ENCODE data around the gene ECE2. TPM values are rescaled to one million over a fixed set of nuclear protein-coding genes. Genes with fewer than 3 reads are reported as not detected.
A peak's percentile ranks its signal among the peaks of the same experiment; 100 is the strongest.

Gene ECE2
- total RNA-seq, 1 experiment from 2014 or later: 0.46 TPM

DNA sequence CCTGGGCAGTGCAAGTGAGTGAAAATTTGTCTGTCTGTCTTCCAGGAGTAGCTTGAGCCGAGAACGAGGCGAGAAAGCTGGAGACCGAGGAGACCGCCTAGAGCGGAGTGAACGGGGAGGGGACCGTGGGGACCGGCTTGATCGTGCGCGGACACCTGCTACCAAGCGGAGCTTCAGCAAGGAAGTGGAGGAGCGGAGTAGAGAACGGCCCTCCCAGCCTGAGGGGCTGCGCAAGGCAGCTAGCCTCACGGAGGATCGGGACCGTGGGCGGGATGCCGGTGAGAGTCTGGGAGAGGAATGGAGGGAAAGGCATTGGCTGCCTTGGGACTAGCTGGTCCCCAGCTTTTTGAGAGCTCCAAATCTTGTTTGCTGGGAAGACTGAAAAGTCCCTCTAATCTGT is 51.3 kb downstream of the ECE2 start:
- POLR2A ChIA-PET: no interaction called here
- H3K27ac Mint-ChIP-seq: no peak overlapping the region
- H3K27me3 Mint-ChIP-seq (ENCODE audit: low read depth): no peaks in the 10 kb centered on the region
- H3K4me3 Mint-ChIP-seq: no peak overlapping the region
- ATAC-seq (no peak), DNase-seq (ENCODE audit: low spot score) (no peak)
- no peak for TF ChIP-seq SP1 (CRISPR knock-in tag; conservative IDR thresholded peaks at IDR 0.05)
- TF ChIP-seq, protein P1, sequence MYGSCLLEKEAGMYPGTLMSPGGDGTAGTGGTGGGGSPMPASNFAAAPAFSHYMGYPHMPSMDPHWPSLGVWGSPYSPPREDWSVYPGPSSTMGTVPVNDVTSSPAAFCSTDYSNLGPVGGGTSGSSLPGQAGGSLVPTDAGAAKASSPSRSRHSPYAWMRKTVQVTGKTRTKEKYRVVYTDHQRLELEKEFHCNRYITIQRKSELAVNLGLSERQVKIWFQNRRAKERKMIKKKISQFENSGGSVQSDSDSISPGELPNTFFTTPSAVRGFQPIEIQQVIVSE (CRISPR knock-in tag; IDR thresholded peaks at IDR 0.05; ENCODE audit: borderline replicate concordance): no peak
- no peak for TF ChIP-seq KAT7 (CRISPR knock-in tag; IDR thresholded peaks at IDR 0.05; ENCODE audit: borderline replicate concordance)
- TF ChIP-seq, protein P2, sequence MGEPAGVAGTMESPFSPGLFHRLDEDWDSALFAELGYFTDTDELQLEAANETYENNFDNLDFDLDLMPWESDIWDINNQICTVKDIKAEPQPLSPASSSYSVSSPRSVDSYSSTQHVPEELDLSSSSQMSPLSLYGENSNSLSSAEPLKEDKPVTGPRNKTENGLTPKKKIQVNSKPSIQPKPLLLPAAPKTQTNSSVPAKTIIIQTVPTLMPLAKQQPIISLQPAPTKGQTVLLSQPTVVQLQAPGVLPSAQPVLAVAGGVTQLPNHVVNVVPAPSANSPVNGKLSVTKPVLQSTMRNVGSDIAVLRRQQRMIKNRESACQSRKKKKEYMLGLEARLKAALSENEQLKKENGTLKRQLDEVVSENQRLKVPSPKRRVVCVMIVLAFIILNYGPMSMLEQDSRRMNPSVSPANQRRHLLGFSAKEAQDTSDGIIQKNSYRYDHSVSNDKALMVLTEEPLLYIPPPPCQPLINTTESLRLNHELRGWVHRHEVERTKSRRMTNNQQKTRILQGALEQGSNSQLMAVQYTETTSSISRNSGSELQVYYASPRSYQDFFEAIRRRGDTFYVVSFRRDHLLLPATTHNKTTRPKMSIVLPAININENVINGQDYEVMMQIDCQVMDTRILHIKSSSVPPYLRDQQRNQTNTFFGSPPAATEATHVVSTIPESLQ (CRISPR knock-in tag; IDR thresholded peaks at IDR 0.05): no peak
- TF ChIP-seq, protein P3, sequence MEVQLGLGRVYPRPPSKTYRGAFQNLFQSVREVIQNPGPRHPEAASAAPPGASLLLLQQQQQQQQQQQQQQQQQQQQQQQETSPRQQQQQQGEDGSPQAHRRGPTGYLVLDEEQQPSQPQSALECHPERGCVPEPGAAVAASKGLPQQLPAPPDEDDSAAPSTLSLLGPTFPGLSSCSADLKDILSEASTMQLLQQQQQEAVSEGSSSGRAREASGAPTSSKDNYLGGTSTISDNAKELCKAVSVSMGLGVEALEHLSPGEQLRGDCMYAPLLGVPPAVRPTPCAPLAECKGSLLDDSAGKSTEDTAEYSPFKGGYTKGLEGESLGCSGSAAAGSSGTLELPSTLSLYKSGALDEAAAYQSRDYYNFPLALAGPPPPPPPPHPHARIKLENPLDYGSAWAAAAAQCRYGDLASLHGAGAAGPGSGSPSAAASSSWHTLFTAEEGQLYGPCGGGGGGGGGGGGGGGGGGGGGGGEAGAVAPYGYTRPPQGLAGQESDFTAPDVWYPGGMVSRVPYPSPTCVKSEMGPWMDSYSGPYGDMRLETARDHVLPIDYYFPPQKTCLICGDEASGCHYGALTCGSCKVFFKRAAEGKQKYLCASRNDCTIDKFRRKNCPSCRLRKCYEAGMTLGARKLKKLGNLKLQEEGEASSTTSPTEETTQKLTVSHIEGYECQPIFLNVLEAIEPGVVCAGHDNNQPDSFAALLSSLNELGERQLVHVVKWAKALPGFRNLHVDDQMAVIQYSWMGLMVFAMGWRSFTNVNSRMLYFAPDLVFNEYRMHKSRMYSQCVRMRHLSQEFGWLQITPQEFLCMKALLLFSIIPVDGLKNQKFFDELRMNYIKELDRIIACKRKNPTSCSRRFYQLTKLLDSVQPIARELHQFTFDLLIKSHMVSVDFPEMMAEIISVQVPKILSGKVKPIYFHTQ (CRISPR knock-in tag; IDR thresholded peaks at IDR 0.05): no peak
- TF ChIP-seq, protein P4, sequence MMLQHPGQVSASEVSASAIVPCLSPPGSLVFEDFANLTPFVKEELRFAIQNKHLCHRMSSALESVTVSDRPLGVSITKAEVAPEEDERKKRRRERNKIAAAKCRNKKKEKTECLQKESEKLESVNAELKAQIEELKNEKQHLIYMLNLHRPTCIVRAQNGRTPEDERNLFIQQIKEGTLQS (CRISPR knock-in tag; conservative IDR thresholded peaks at IDR 0.05): no peak
- TF ChIP-seq, protein P5, sequence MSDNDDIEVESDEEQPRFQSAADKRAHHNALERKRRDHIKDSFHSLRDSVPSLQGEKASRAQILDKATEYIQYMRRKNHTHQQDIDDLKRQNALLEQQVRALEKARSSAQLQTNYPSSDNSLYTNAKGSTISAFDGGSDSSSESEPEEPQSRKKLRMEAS (CRISPR knock-in tag; IDR thresholded peaks at IDR 0.05): no peak
- TF ChIP-seq, protein P6, sequence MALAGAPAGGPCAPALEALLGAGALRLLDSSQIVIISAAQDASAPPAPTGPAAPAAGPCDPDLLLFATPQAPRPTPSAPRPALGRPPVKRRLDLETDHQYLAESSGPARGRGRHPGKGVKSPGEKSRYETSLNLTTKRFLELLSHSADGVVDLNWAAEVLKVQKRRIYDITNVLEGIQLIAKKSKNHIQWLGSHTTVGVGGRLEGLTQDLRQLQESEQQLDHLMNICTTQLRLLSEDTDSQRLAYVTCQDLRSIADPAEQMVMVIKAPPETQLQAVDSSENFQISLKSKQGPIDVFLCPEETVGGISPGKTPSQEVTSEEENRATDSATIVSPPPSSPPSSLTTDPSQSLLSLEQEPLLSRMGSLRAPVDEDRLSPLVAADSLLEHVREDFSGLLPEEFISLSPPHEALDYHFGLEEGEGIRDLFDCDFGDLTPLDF (CRISPR knock-in tag; IDR thresholded peaks at IDR 0.05): no peak
- no peaks in the 10 kb centered on the region for H3K9me3 Mint-ChIP-seq
- CTCF ChIA-PET: interaction anchor here (1.3 kb wide), 1 partner anchor 44 kb away, joined by 5 read pairs; no protein-coding TSS in a partner anchor
- H3K36me3 Mint-ChIP-seq: peaks cover 96% of the 10 kb centered on the region
- H3K4me1 Mint-ChIP-seq: no peaks in the 10 kb centered on the region

DNA sequence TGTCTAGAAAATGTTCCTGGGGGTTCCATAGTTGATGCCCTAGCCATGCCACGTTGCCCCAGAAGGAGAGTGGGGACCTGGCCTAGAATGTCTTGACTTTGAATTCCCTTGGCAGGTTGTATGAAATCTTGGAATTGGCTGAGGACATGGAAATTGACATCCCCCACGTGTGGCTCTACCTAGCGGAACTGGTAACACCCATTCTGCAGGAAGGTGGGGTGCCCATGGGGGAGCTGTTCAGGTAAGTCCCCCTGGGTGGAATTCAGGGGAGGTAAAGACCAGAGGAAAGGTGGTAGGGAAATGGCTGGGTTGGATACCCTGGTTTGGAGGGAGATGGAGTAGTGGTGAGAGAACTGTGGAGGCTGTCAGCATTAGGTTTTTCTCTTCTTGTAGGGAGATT is 52.7 kb downstream of the ECE2 start:
- Mint-ChIP-seq H3K9me3 (no peaks in the 10 kb centered on the region), H3K4me3 (no peak overlapping the region), H3K36me3 (peaks cover 96% of the 10 kb centered on the region), H3K27ac (no peak overlapping the region), H3K27me3 (ENCODE audit: low read depth) (no peaks in the 10 kb centered on the region), H3K4me1 (no peaks in the 10 kb centered on the region)
- ATAC-seq (no peak), DNase-seq (ENCODE audit: low spot score) (no peak)
- CTCF ChIA-PET: no interaction called here
- POLR2A ChIA-PET: no interaction called here
- TF ChIP-seq NFYB (CRISPR knock-in tag; conservative IDR thresholded peaks at IDR 0.05; ENCODE audit: low read depth): no peak
- no peak for TF ChIP-seq ZNF263 (CRISPR knock-in tag; IDR thresholded peaks at IDR 0.05; ENCODE audit: low read depth)

DNA sequence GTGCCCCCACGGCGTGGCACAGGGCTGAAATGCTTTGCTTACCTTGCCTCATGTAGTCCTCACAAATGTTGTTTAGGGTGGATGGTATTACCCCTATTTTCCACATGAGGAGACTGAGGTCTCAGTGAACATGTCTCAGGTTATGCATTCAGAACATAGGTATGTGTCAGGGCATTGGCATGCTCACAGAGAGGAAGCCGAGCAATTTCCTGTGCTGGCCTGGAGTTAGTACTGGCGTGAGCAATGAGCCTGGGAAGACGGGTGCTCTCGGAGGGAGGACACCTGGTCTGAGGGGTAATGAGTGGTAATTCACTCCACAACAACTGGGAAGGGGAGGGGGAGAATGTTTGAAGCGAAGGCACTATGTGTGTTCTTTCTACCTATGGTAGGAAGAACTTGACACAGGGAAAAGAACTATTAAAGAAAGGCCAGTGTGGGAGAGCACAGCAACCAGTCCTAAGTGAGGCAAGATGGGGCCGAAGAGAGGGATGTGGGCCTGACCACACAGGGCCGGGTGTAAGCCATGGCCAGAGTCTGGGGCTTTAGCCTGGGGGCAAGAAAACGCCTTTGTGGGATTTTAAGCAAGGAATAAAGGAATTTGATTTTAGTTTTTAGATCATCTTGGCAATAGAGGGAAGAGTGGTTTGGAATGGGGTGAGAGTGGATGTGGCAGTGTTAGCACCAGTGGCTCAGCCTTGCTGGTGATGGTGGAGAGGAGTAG is 56.7 kb downstream of the ECE2 start:
- no peaks in the 10 kb centered on the region for H3K9me3 Mint-ChIP-seq
- ATAC-seq (no peak), DNase-seq (ENCODE audit: low spot score) (no peak)
- CTCF ChIA-PET: no interaction called here
- H3K4me1 Mint-ChIP-seq: peaks cover 14% of the 10 kb centered on the region
- no peak overlapping the region for H3K4me3 Mint-ChIP-seq
- peak overlapping the region; percentile 21 for H3K27ac Mint-ChIP-seq
- POLR2A ChIA-PET: no interaction called here
- no peaks in the 10 kb centered on the region for H3K27me3 Mint-ChIP-seq (ENCODE audit: low read depth)
- peaks cover 66% of the 10 kb centered on the region for H3K36me3 Mint-ChIP-seq
- TF ChIP-seq MXD4 (CRISPR knock-in tag; IDR thresholded peaks at IDR 0.05; ENCODE audit: borderline replicate concordance) (no peak), GTF2I (CRISPR knock-in tag; conservative IDR thresholded peaks at IDR 0.05) (no peak), ELF4 (CRISPR knock-in tag; IDR thresholded peaks at IDR 0.05; ENCODE audit: low read depth) (no peak), MYBL2 (CRISPR knock-in tag; IDR thresholded peaks at IDR 0.05) (no peak), SOX15 (CRISPR knock-in tag; IDR thresholded peaks at IDR 0.05) (no peak), NR3C1 (CRISPR knock-in tag; conservative IDR thresholded peaks at IDR 0.05; ENCODE audit: low read depth) (no peak), ZNF423 (CRISPR knock-in tag; IDR thresholded peaks at IDR 0.05) (no peak)
- TF ChIP-seq, protein P7, sequence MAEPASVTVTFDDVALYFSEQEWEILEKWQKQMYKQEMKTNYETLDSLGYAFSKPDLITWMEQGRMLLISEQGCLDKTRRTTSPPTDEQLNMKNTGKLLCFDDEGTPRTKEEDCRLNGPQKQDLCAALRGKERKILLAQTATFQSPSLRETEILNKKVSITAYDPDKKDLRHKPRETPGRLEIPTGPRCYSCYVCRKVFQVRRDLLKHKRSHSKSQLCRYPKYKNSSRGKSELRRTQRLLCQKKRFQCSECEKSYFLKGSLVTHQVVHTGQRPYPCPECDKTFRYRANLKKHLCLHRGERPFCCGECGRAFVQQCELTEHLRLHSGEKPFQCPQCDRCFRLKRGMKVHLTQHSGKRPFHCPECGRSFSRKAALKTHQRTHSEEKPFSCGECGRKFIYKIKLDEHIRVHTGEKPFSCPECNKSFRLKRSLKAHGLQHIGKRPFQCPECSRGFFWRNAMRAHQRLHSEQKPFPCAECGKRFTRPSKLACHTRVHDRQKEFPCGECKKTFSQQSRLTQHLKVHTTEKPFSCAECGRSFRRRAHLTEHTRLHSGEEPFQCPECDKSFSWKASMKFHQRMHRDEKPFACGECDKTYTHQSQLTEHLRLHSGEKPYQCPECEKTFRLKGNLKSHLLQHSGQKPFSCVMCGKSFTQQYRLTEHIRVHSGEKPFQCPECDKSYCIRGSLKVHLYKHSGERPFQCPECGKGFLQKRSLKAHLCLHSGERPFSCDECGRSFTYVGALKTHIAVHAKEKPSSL (CRISPR knock-in tag; conservative IDR thresholded peaks at IDR 0.05): no peak
- TF ChIP-seq, protein P8, sequence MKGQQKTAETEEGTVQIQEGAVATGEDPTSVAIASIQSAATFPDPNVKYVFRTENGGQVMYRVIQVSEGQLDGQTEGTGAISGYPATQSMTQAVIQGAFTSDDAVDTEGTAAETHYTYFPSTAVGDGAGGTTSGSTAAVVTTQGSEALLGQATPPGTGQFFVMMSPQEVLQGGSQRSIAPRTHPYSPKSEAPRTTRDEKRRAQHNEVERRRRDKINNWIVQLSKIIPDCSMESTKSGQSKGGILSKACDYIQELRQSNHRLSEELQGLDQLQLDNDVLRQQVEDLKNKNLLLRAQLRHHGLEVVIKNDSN (CRISPR knock-in tag; IDR thresholded peaks at IDR 0.05): no peak
- TF ChIP-seq, protein P9, sequence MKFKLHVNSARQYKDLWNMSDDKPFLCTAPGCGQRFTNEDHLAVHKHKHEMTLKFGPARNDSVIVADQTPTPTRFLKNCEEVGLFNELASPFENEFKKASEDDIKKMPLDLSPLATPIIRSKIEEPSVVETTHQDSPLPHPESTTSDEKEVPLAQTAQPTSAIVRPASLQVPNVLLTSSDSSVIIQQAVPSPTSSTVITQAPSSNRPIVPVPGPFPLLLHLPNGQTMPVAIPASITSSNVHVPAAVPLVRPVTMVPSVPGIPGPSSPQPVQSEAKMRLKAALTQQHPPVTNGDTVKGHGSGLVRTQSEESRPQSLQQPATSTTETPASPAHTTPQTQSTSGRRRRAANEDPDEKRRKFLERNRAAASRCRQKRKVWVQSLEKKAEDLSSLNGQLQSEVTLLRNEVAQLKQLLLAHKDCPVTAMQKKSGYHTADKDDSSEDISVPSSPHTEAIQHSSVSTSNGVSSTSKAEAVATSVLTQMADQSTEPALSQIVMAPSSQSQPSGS (CRISPR knock-in tag; IDR thresholded peaks at IDR 0.05; ENCODE audit: borderline replicate concordance, low read depth): no peak

Measured in WTC11 (cell line).